Uterus (tissue), 2 donors: Measurements from ENCODE around the gene FBRS.

Experiments
- POLR2A ChIP-seq, 2 donors: fragments of 450-650 bp; IDR thresholded peaks; one replicate each; pipeline ENCODE4 v1.6.1; 2016; ENCODE audit warnings: antibody characterized with exemption in 2 of 2, mild to moderate bottlenecking in 1 of 2, moderate library complexity in 1 of 2
- TF ChIP-seq, protein P1 (sequence below), 4 experiments: fragments of 200-600 bp in 2 of 4; fragments of 450-650 bp in 2 of 4; sonication (generic) in 2 of 4; IDR thresholded peaks; one replicate each; pipeline ENCODE4 v1.5.1; 2016 to 2019; ENCODE audit warnings: antibody characterized with exemption in 4 of 4, mild to moderate bottlenecking in 2 of 4, moderate library complexity in 1 of 4

- TF ChIP-seq, protein P1, sequence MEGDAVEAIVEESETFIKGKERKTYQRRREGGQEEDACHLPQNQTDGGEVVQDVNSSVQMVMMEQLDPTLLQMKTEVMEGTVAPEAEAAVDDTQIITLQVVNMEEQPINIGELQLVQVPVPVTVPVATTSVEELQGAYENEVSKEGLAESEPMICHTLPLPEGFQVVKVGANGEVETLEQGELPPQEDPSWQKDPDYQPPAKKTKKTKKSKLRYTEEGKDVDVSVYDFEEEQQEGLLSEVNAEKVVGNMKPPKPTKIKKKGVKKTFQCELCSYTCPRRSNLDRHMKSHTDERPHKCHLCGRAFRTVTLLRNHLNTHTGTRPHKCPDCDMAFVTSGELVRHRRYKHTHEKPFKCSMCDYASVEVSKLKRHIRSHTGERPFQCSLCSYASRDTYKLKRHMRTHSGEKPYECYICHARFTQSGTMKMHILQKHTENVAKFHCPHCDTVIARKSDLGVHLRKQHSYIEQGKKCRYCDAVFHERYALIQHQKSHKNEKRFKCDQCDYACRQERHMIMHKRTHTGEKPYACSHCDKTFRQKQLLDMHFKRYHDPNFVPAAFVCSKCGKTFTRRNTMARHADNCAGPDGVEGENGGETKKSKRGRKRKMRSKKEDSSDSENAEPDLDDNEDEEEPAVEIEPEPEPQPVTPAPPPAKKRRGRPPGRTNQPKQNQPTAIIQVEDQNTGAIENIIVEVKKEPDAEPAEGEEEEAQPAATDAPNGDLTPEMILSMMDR (IDR thresholded peaks at IDR 0.05): no peak
- TF ChIP-seq POLR2A (IDR thresholded peaks at IDR 0.05): no peak
Observed at GRCh38 chr16:30649725-30650368, 8.4 kb upstream of the FBRS start.
